ENCODE results near the gene BLACAT1. TPM values are rescaled to one million over a fixed set of nuclear protein-coding genes. Genes with fewer than 3 reads are reported as not detected.
"Not testable (repeated sequence)": the region's sequence is repeated elsewhere in the genome, so short reads cannot be mapped to it uniquely, and the experiment has no call there.

BLACAT1 gene
- total and polyA plus RNA-seq, 4 donors: 0.35 to 0.74 (median 0.58) TPM

- DNase-seq: no peak
- Histone ChIP-seq H3K27me3 (ENCODE audit: control insufficient read depth in 3 of 3, insufficient read depth in 3 of 3, low read length in 2 of 3) (peaks cover 0 to 25% (median 12%) of the 10 kb centered on the region in 3 donors), H3K9me3 (ENCODE audit: control insufficient read depth in 4 of 4, insufficient read depth in 3 of 4, low read length in 3 of 4) (no peaks in the 10 kb centered on the region), H3K9ac (ENCODE audit: insufficient read depth in 1 of 2, low read length in 2 of 2) (no peak overlapping the region), H3K36me3 (ENCODE audit: control insufficient read depth in 4 of 4, insufficient read depth in 4 of 4, low read length in 4 of 4) (no peaks in the 10 kb centered on the region), H3K27ac (ENCODE audit: low read depth in 1 of 2, low read length in 1 of 2) (no peak overlapping the region), H3K4me3 (no peak overlapping the region), H3K4me1 (ENCODE audit: control insufficient read depth in 5 of 5, insufficient read depth in 5 of 5, low read length in 5 of 5) (no peaks in the 10 kb centered on the region)
- WGBS, 2 donors: 44 to 53% methylated on average over 13 to 15 of the region's 15 CpGs
- ATAC-seq (ENCODE audit: insufficient read depth, low FRiP score): no peak
- TF ChIP-seq CTCF (IDR thresholded peaks at IDR 0.05; ENCODE audit: control extremely low read depth, extremely low read depth): no peak
Observed at GRCh38 chr1:205481629-205482151, 25.8 kb upstream of the BLACAT1 start.

- no peak for ATAC-seq (ENCODE audit: insufficient read depth, low FRiP score)
- H3K4me1 ChIP-seq (ENCODE audit: control insufficient read depth in 5 of 5, insufficient read depth in 5 of 5, low read length in 5 of 5): no peaks in the 10 kb centered on the region
- no peak for DNase-seq
- H3K27ac ChIP-seq (ENCODE audit: low read depth in 1 of 2, low read length in 1 of 2): no peak overlapping the region
- no peaks in the 10 kb centered on the region for H3K36me3 ChIP-seq (ENCODE audit: control insufficient read depth in 4 of 4, insufficient read depth in 4 of 4, low read length in 4 of 4)
- TF ChIP-seq CTCF (IDR thresholded peaks at IDR 0.05; ENCODE audit: control extremely low read depth, extremely low read depth): no peak
- H3K9me3 ChIP-seq (ENCODE audit: control insufficient read depth in 4 of 4, insufficient read depth in 3 of 4, low read length in 3 of 4): no peaks in the 10 kb centered on the region
- H3K9ac ChIP-seq (ENCODE audit: insufficient read depth in 1 of 2, low read length in 2 of 2): no peak overlapping the region
- 48 to 54% methylated on average over 10 to 11 of the region's 11 CpGs for WGBS, 2 donors
- H3K27me3 ChIP-seq (ENCODE audit: control insufficient read depth in 3 of 3, insufficient read depth in 3 of 3, low read length in 2 of 3): peaks cover 0 to 25% (median 12%) of the 10 kb centered on the region in 3 donors
- no peak overlapping the region for H3K4me3 ChIP-seq
Observed at GRCh38 chr1:205481218-205481617, 25.4 kb upstream of the BLACAT1 start.

GRCh38 chr1:205480349-205480985 is 24.6 kb upstream of the BLACAT1 start:
- no peaks in the 10 kb centered on the region for H3K4me1 ChIP-seq (ENCODE audit: control insufficient read depth in 5 of 5, insufficient read depth in 5 of 5, low read length in 5 of 5)
- 50 to 62% methylated on average over 17 of the region's 17 CpGs for WGBS, 2 donors
- no peak for TF ChIP-seq CTCF (IDR thresholded peaks at IDR 0.05; ENCODE audit: control extremely low read depth, extremely low read depth)
- H3K27me3 ChIP-seq (ENCODE audit: control insufficient read depth in 3 of 3, insufficient read depth in 3 of 3, low read length in 2 of 3): peaks cover 0 to 25% (median 12%) of the 10 kb centered on the region in 3 donors
- ATAC-seq (ENCODE audit: insufficient read depth, low FRiP score) (no peak), DNase-seq (no peak)
- H3K9ac ChIP-seq (ENCODE audit: insufficient read depth in 1 of 2, low read length in 2 of 2): no peak overlapping the region
- H3K4me3 ChIP-seq: no peak overlapping the region
- H3K36me3 ChIP-seq (ENCODE audit: control insufficient read depth in 4 of 4, insufficient read depth in 4 of 4, low read length in 4 of 4): no peaks in the 10 kb centered on the region
- H3K27ac ChIP-seq (ENCODE audit: low read depth in 1 of 2, low read length in 1 of 2): no peak overlapping the region
- no peaks in the 10 kb centered on the region for H3K9me3 ChIP-seq (ENCODE audit: control insufficient read depth in 4 of 4, insufficient read depth in 3 of 4, low read length in 3 of 4)

- H3K27ac ChIP-seq (ENCODE audit: low read depth in 1 of 2, low read length in 1 of 2); H3K9me3 ChIP-seq (ENCODE audit: control insufficient read depth in 4 of 4, insufficient read depth in 3 of 4, low read length in 3 of 4); H3K36me3 ChIP-seq (ENCODE audit: control insufficient read depth in 4 of 4, insufficient read depth in 4 of 4, low read length in 4 of 4); ATAC-seq (ENCODE audit: insufficient read depth, low FRiP score); H3K4me1 ChIP-seq (ENCODE audit: control insufficient read depth in 5 of 5, insufficient read depth in 5 of 5, low read length in 5 of 5); H3K9ac ChIP-seq (ENCODE audit: insufficient read depth in 1 of 2, low read length in 2 of 2); H3K4me3 ChIP-seq; DNase-seq: not testable (repeated sequence)
- WGBS, 2 donors: 93 to 95% methylated on average over 2 of the region's 2 CpGs
- H3K27me3 ChIP-seq (ENCODE audit: control insufficient read depth in 3 of 3, insufficient read depth in 3 of 3, low read length in 2 of 3): peaks cover 0 to 24% (median 12%) of the 10 kb centered on the region in 3 donors
Observed at GRCh38 chr1:205478985-205479384, 23.1 kb upstream of the BLACAT1 start.

All from lung (tissue), 12 donors.